Body of pancreas (tissue), 4 donors: Measurements from ENCODE around the gene LRRC53.

ENCODE experiments used
- CTCF ChIP-seq, 7 experiments: fragments of 450-650 bp in 4 of 7; fragments of 200-600 bp in 3 of 7; sonication (generic) in 3 of 7; IDR thresholded peaks; one replicate each; pipeline ENCODE4 v1.5.1; 2016 to 2019; ENCODE audit warnings: antibody characterized with exemption in 7 of 7
- POLR2A ChIP-seq, 3 donors: fragments of 450-650 bp; IDR thresholded peaks; one replicate each; pipeline ENCODE4 v1.6.1; 2016; ENCODE audit warnings: antibody characterized with exemption in 3 of 3, mild to moderate bottlenecking in 2 of 3

DNA sequence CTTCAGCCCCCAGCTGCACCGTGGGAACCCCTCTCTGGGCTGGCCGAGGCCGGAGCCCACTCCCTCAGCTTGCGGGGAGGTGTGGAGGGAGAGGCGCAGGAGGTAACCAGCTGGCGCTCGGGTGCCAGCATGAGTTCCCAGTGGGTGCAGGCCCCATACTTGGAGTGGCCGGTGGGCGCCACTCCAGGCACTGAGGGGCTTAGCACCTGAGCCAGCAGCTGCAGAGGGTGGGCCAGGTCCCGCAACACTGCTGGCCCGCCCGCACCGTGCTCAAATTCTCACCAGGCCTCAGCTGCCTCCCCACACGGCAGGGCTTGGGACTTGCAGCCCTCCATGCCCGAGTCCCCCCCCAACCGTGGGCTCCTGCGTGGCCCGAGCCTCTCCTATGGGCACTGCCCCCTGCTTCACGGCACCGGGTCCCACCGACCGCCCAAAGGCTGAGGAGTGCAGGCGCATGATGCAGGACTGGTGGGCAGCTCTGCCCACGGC is 47.2 kb downstream of the LRRC53 start:
- TF ChIP-seq CTCF (IDR thresholded peaks at IDR 0.05) (no peak), POLR2A (IDR thresholded peaks at IDR 0.05) (no peak)
